Measurements from ENCODE around the gene USP10. TPM values are rescaled to one million over a fixed set of nuclear protein-coding genes. Genes with fewer than 3 reads are reported as not detected.
A peak's percentile ranks its signal among the peaks of the same experiment; 100 is the strongest.

Gene USP10
- total and polyA plus RNA-seq, 2 donors (not counting 1 experiment from before 2014, with no cell fraction given): 48.9 to 134 TPM

- Mint-ChIP-seq H3K4me1 (peaks cover 8% of the 10 kb centered on the region), H3K4me3 (no peak overlapping the region), H3K27me3 (peaks cover 47% of the 10 kb centered on the region), H3K9me3 (ENCODE audit: insufficient read depth) (no peaks in the 10 kb centered on the region), H3K27ac (no peak overlapping the region)
- Histone ChIP-seq H4K20me1 (ENCODE audit: control insufficient read depth, insufficient read depth, low read length, poor library complexity, severe bottlenecking) (no peaks in the 10 kb centered on the region), H3K27ac (ENCODE audit: low read length in 2 of 2) (no peak overlapping the region), H3K27me3 (replicated peaks in 1 of 4; ENCODE audit: control extremely low read depth in 1 of 4, control insufficient read depth in 3 of 4, insufficient read depth in 4 of 4, low read length in 3 of 4) (peaks cover 0 to 41% (median 15%) of the 10 kb centered on the region in 4 experiments), H3K4me2 (replicated peaks; ENCODE audit: low read depth, low read length, poor library complexity, severe bottlenecking) (peak overlapping the region; percentile 74), H3K36me3 (replicated peaks in 1 of 2; ENCODE audit: control extremely low read depth in 1 of 2, control insufficient read depth in 1 of 2, extremely low read depth in 1 of 2, insufficient read depth in 2 of 2, low read length in 1 of 2) (no peaks in the 10 kb centered on the region), H3K79me2 (ENCODE audit: control insufficient read depth, insufficient read depth, low read length) (no peaks in the 10 kb centered on the region), H3K4me3 (ENCODE audit: control extremely low read depth in 1 of 5, extremely low read depth in 1 of 5, insufficient read depth in 1 of 5, low read depth in 2 of 5, low read length in 4 of 5) (no peak overlapping the region), H3K9ac (ENCODE audit: low read length) (peak overlapping the region; percentile 29), H3K9me3 (ENCODE audit: control extremely low read depth in 1 of 3, control insufficient read depth in 2 of 3, insufficient read depth in 1 of 3, low read length in 2 of 3) (peaks cover 0 to 3% (median 0%) of the 10 kb centered on the region in 3 donors), H3K4me1 (ENCODE audit: control insufficient read depth in 2 of 2, insufficient read depth in 2 of 2, low read length in 2 of 2) (peaks cover 11 to 13% of the 10 kb centered on the region in 2 donors), H2AFZ (ENCODE audit: insufficient read depth, low read depth, low read length, poor library complexity, severe bottlenecking) (no peak overlapping the region)
- no peak for DNase-seq
- TF ChIP-seq CTCF (IDR thresholded peaks at IDR 0.05): no peak
- POLR2A ChIA-PET: interaction anchor here (0.6 kb wide), 1 partner anchor 198 kb away, joined by 3 read pairs; no protein-coding TSS in a partner anchor
- CTCF ChIA-PET: no interaction called here
- intact Hi-C loops (cut with micrococcal nuclease): no loop called here
- 55% methylated on average over 28 of the region's 29 CpGs for WGBS (ENCODE audit: insufficient coverage)
- no peak for ATAC-seq (ENCODE audit: low read depth)
Measured at GRCh38 chr16:84818989-84819643, 119.3 kb downstream of the USP10 start.

GRCh38 chr16:84819644-84820304 lies 120.0 kb downstream of the USP10 start, which contains the start of gene CRISPLD2:
Gene CRISPLD2, plus strand, starts transcription at chr16:84819985. Its CDS starts 18,511 bp downstream, at chr16:84838496.
- H3K9ac ChIP-seq (ENCODE audit: low read length): peak within 1 kb of the TSS; percentile 29
- intact Hi-C loops (cut with micrococcal nuclease): no loop called here
- POLR2A ChIA-PET: no interaction called here

More at GRCh38 chr16:84819644-84820304, 120.0 kb downstream of the USP10 start, which contains the start of gene CRISPLD2:
- peaks cover 11 to 13% of the 10 kb centered on the region in 2 donors for H3K4me1 ChIP-seq (ENCODE audit: control insufficient read depth in 2 of 2, insufficient read depth in 2 of 2, low read length in 2 of 2)
- H3K79me2 ChIP-seq (ENCODE audit: control insufficient read depth, insufficient read depth, low read length): no peaks in the 10 kb centered on the region
- Mint-ChIP-seq H3K27ac (no peak within 1 kb of the TSS), H3K4me1 (peaks cover 8% of the 10 kb centered on the region), H3K27me3 (peaks cover 50% of the 10 kb centered on the region), H3K9me3 (ENCODE audit: insufficient read depth) (no peaks in the 10 kb centered on the region), H3K4me3 (peak within 1 kb of the TSS; percentile 69)
- peaks cover 0 to 41% (median 15%) of the 10 kb centered on the region in 4 experiments for H3K27me3 ChIP-seq (replicated peaks in 1 of 4; ENCODE audit: control extremely low read depth in 1 of 4, control insufficient read depth in 3 of 4, insufficient read depth in 4 of 4, low read length in 3 of 4)
- peak within 1 kb of the TSS; percentile 39 for H2AFZ ChIP-seq (ENCODE audit: insufficient read depth, low read depth, low read length, poor library complexity, severe bottlenecking)
- CTCF ChIA-PET: no interaction called here
- H3K27ac ChIP-seq (ENCODE audit: low read length in 2 of 2): no peak within 1 kb of the TSS
- no peaks in the 10 kb centered on the region for H3K36me3 ChIP-seq (replicated peaks in 1 of 2; ENCODE audit: control extremely low read depth in 1 of 2, control insufficient read depth in 1 of 2, extremely low read depth in 1 of 2, insufficient read depth in 2 of 2, low read length in 1 of 2)
- DNase-seq (peak; percentile 78), ATAC-seq (ENCODE audit: low read depth) (peak; percentile 92)
- TF ChIP-seq EZH2 (IDR thresholded peaks at IDR 0.05; ENCODE audit: borderline replicate concordance, insufficient read depth, low read depth, low read length, poor library complexity, severe bottlenecking) (no peak), CTCF (IDR thresholded peaks at IDR 0.05) (no peak)
- H4K20me1 ChIP-seq (ENCODE audit: control insufficient read depth, insufficient read depth, low read length, poor library complexity, severe bottlenecking): no peaks in the 10 kb centered on the region
- peak within 1 kb of the TSS; percentile 74 for H3K4me2 ChIP-seq (replicated peaks; ENCODE audit: low read depth, low read length, poor library complexity, severe bottlenecking)
- WGBS (ENCODE audit: insufficient coverage): 3% methylated on average over 51 of the region's 53 CpGs
- H3K9me3 ChIP-seq (ENCODE audit: control extremely low read depth in 1 of 3, control insufficient read depth in 2 of 3, insufficient read depth in 1 of 3, low read length in 2 of 3): peaks cover 0 to 3% (median 0%) of the 10 kb centered on the region in 3 donors
- peak within 1 kb of the TSS in 4 of 5 experiments; percentile 20 to 74 (median 37) for H3K4me3 ChIP-seq (ENCODE audit: control extremely low read depth in 1 of 5, extremely low read depth in 1 of 5, insufficient read depth in 1 of 5, low read depth in 2 of 5, low read length in 4 of 5)

Measured in B cell (primary cell).